COLO668 (cell line): ENCODE measurements around the gene SOAT1.
"Not testable (repeated sequence)": the region's sequence is repeated elsewhere in the genome, so short reads cannot be mapped to it uniquely, and the experiment has no call there.

Experiments used
- DNase-seq: peaks from one replicate; lab custom pipeline; 2025; ENCODE audit not compliant: unreplicated experiment; lab: John Stamatoyannopoulos, UW

SOAT1 gene

DNA sequence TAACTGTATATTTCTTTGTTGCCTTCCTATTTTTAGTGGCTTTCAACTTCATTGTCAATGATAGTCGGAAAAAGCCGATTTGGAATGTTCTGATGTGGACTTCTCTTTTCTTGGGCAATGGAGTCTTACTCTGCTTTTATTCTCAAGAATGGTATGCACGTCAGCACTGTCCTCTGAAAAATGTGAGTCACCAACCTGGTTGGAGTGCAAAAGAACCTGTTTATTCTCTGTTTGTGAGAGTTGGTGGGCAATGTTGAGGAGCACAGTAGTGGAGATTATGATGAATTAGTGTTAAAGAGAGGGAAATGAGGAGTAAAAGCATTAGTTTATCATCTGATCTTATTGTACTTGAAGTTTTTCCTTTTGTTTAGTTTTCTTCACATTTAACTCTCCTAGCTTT is 57.7 kb downstream of the SOAT1 start:
- no peak for DNase-seq

DNA sequence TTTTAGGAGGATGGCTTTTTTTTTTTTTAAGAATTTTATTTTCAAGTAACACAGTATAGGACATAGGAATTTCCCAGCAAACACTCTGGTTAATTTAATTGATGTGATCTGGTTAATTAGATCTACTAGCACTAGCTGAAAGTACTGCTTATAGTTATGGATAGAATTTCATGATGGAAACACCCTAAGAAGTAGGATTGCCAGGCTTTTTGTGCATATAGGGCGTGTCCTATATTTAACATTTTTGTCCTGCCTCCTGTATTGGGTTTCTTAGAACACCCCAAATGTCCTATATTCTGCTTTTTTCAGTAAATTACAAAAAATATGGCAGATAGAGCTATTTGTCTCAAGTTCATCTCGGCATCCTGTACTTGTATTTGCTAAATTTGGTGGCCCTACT is 58.6 kb downstream of the SOAT1 start:
- DNase-seq: no peak

DNA sequence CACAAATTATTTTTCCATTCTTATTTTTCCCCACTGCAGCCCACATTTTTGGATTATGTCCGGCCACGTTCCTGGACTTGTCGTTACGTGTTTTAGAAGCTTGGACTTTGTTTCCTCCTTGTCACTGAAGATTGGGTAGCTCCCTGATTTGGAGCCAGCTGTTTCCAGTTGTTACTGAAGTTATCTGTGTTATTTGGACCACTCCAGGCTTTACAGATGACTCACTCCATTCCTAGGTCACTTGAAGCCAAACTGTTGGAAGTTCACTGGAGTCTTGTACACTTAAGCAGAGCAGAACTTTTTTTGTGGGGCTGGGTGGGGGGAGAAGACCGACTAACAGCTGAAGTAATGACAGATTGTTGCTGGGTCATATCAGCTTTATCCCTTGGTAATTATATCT is 59.9 kb downstream of the SOAT1 start:
- DNase-seq: no peak

DNA sequence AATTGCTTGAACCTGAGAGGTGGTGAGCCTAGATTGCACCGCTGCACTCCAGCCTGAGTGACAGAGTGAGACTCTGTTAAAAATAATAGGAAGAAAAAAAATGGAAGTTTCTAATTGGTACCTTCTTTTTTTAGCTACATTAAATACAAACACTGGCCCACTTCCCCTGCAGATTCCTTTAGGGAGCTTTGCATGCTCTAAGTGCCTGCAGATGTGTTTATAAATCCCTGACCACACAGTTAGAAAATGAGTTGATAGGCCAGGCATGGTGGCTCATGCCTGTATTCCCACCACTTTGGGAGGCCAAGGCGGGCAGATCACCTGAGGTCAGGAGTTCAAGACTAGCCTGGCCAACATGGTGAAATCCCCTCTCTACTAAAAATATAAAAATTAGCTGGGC is 68.0 kb downstream of the SOAT1 start:
- DNase-seq: not testable (repeated sequence)

DNA sequence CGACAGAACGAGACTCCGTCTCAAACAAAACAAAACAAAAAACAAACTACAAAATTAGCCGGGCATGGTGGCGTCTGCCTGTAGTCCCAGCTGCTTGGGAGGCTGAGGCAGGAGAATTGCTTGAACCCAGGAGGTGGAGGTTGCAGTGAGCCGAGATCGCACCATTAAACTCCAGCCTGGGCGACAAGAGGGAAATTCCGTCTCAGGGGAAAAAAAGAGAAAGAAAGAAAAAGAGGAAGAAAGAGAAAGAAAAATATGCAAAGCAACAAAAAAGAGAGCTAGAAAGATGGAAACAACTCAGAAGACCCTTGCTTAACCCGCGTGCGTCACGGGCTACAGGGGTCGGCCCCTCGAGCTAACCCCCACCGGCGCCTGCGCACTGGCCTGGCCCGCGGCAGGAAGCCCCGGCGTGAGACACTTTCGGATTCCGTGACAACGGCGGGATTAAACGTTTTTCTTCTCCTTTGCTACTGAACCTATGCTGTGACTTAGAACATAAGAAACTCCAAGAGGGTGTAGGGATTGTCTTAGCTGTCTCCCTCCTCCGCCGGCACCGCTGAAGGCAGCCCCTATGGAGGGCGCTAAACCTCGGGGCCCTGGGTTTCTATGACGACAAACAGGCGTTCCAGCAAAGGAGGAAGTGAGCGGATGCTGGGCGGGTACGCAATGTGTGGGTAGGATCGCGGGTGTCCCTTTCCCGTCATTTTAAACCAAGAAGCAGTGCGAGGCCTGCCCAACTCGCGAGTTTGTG is 71.9 kb downstream of the SOAT1 start, which contains the start of gene AXDND1:
Gene AXDND1 (plus strand): TSS at position 630 of the 751 bp plus-strand sequence. CDS start 539 bp downstream, outside the sequence.
- DNase-seq: peak; percentile 88

DNA sequence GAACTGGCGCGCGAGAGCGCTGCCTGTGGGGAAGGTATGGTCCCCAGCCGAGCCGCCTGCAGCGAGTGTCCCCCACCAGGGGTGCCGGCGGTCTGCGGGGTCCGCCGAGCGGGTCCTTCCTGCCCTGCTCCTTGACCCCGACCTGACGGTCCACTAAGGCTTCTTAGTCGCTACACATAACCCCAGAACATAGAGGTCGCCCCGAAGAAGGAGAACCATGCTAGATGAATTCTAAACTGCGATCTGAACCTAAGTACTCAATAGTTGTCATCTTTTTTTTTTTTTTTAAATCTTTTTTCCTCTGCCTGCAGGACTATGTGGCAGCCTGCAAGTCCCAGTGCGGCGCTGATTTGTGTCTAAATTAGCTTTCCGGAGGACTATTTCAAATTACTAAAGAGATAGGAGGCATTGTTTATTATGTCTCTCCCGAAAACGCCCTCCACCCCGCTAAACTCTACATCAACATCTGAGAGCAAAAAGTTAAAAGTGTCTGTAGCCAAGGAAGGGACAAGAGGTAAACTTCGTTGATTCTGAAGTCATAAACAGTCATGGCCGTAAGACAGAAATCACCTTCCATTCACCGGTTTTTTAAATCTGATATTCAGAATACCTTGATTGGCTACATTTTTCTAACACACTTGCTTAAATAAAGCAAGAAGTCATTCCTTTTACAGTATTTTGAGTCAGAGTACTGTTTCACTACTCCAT is 72.7 kb downstream of the SOAT1 start:
- no peak for DNase-seq

DNA sequence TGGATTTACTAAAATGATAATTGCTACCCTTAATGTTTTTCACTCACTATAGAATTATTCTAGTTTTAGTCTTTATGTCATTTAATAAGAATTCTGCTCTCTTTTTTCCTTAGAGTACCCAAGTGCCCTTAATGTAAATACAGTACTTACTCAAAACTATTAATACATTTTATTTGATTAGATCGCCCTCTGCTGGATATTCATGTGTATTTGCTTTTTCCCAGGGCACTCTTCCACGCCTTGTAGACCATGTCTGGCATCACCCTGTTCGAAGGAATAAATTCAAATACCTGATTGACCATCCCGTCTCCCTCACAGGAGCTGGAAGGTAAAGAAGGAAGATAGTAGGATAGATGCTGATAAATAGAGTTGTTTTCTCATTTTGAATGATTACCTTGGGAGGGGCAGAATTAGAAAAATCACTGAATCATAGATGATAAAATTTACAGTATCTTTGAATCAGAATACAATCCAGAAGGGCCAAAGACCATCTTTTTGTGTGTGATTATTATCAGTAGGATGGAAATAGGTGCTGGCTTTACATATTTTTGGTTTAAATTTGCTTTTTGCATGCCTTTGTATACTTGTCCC is 76.2 kb downstream of the SOAT1 start:
- peak; percentile 40 for DNase-seq

DNA sequence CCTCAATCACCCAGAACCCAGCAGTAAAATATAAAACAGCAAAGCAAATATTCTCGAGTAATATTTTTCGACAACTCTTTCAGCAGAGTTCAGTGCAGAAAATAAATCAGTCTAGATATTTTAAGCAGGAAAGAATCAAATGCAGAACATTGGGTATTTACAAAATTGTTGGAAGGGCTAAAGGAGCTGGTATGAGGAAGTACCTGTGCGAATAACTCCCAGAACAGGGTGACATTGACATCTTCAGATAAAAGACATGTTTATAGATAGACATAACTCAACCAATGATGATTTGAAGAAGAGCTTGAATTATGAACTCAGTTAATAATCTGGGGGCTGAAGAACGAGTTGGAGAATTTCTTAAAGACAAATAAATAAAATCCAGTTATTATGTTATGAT is 78.6 kb downstream of the SOAT1 start:
- no peak for DNase-seq

DNA sequence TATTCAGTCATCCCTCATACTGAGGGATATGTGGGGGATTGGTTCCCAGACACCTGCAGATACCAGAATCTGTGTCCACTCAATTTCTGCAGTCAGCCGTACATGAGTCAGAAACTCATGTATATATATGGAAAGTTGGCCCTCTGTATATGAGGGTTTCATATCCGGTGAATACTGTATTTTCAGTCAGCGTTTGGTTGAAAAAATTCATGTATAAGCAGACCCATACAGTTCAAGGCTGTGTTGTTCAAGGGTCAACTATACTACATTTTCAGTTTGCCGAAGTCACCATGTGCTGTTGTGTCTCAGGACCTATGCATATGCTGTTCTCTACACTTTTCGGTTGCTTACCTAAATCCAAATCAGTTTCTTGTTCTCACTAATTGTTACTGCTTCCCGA is 82.6 kb downstream of the SOAT1 start:
- no peak for DNase-seq

DNA sequence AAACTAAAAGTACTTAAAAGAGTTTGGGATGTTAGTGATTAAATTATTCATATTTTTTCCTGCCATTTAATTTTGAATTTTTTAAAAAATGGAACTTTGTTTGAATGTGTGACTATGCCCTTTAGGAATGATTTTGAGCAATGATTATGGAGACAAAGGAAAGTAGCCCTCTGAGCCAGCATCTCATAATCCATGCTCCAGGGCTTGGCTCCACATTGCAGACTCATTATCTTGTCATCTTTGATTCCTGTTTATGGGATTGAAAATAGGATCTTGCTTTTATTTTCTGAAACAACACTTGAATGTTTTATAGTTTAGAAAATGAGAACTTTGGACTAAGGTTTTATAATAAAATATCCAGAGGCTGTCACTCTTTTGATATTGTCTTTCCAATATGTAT is 86.7 kb downstream of the SOAT1 start:
- no peak for DNase-seq

DNA sequence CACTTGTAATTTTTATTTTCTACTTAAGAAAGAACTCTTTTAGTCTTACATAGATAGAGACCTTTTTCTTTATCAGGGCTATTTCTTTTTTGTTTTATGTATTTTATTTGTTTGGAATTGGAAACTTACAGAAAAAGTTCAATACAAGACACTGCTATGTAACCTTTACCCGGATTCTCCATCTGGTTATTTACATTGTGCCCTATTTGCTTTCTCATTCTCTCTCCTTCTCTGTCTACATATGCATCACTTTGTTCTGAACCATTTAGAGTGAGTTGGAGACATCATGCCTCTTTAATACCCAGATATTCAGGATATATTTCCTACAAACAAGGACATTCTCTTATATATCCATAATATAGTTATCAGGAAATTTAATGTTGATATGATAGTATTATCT is 90.4 kb downstream of the SOAT1 start:
- DNase-seq: no peak

DNA sequence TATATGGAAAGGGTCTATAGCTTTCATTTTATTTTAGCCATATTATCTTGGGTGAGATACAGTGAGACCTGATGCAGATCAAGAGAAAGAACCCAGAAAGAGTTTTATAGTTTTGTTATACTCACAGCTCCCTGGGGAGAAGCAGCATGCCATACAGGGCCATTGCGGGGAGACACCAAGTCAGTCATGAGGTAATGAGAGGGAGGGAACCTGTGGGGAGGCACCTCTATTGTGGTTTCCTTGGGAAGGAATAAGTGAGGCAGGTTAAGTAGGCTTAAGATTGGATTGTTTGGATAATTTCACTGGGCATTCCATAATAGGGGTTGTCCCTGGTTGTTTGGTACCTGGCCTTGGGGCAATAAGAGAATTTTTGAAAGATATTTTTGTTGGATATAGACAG is 91.9 kb downstream of the SOAT1 start:
- DNase-seq: no peak

DNA sequence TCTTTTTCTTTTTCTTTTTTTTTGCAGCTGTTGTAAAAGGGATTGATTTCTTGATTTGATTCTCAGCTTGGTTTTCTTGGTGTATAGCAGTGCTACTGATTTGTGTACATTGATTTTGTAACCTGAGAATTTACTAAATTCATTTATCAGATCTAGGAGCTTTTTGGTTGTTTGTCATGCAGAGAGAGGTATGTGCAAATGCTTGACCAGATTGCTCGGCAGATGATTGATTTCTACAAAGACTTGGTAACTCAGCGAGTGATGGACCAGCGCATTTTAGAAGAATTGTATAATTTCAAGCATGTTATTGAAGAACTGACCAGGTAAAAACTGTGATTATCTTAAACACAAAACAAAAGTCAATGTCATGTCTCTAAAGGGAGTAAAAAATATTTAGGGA is 100.1 kb downstream of the SOAT1 start:
- DNase-seq: no peak

DNA sequence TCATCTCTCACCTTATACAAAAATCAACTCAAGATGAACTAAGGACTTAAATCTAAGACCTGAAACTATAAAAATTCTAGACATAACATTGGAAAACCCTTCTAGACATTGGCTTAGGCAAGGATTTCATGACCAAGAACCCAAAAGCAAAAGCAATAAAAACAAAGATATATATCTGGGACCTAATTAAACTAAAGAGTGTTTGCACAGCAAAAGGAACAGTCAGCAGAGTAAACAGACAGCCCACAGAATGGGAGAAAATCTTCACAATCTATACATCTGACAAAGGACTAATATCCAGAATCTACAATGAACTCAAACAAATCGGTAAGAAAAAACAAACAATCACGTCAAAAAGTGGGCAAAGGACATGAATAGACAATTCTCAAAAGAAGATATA is 105.8 kb downstream of the SOAT1 start:
- DNase-seq: not testable (repeated sequence)
